HepG2 (cell line): ENCODE measurements around the gene TTYH2. TPM values are rescaled to one million over a fixed set of nuclear protein-coding genes. Genes with fewer than 3 reads are reported as not detected.

Source experiments
- ATAC-seq: fragments of 200-7000 bp; cut with Tn5 transposase; 3 replicates; pipeline ENCODE4 v1.9.1; 2020; ENCODE audit warnings: mild to moderate bottlenecking, moderate library complexity
- BruUV-seq: library from RNA; stranded (reverse); fragments of 400-500 nt; replicated peaks from 2 replicates; lab custom pipeline; 2021; lab: Mats Ljungman, UMichigan
- CTCF ChIA-PET: fragments of 300-600 bp; formaldehyde crosslinking; extraction: SDS; loops from one replicate; lab custom pipeline; 2021; ENCODE audit warnings: low total read pairs, inconsistent platforms, low intra/inter-chr PET ratio; lab: Yijun Ruan, JAX
- POLR2A ChIA-PET: fragments of 350-600 bp; sonication (Branson Sonifier 250); formaldehyde crosslinking; loops from one replicate; lab custom pipeline; 2020; ENCODE audit warnings: antibody characterized with exemption, inconsistent platforms; lab: Yijun Ruan, JAX
- DNase-seq: peaks from one replicate; pipeline ENCODE4 v3.0.0-alpha.2; 2015; ENCODE audit warnings: low spot score
- FAIRE-seq: peaks from 3 replicates; lab custom pipeline; 2011; peaks lifted over from hg19 to GRCh38; lab: Jason Lieb, UNC
- H2AFZ ChIP-seq: one replicate; pipeline ENCODE4 v1.6.1; 2011; ENCODE audit warnings: low read length, inconsistent platforms
- H3K27ac ChIP-seq: fragments of 300-600 bp; 3 replicates; pipeline ENCODE4 v1.8.0; 2011; ENCODE audit warnings: mixed run types, mild to moderate bottlenecking, mixed read lengths, low read length, inconsistent platforms; ENCODE audit not compliant: insufficient read depth; ENCODE audit errors: extremely low read length
- H3K27me3 ChIP-seq, 2 experiments: fragments of 200-600 bp in 1 of 2; 2 replicates in 1 of 2; 3 replicates in 1 of 2; pipeline versions ENCODE4 v1.6.0 to v1.8.0; 2011; ENCODE audit warnings: low read length in 2 of 2, mild to moderate bottlenecking in 2 of 2, moderate library complexity in 2 of 2, inconsistent platforms in 1 of 2; ENCODE audit not compliant: insufficient read depth in 2 of 2, control insufficient read depth in 1 of 2
- H3K36me3 ChIP-seq, 2 experiments: fragments of 200-600 bp in 1 of 2; replicated peaks in 1 of 2; 2 replicates in 1 of 2; 3 replicates in 1 of 2; pipeline versions ENCODE4 v1.5.1 to v1.8.0; 2011; ENCODE audit warnings: low read length in 2 of 2, inconsistent platforms in 1 of 2; ENCODE audit not compliant: insufficient read depth in 2 of 2, control insufficient read depth in 1 of 2
- H3K4me1 ChIP-seq: 2 replicates; pipeline ENCODE4 v1.5.1; 2012; ENCODE audit warnings: low read length, inconsistent platforms; ENCODE audit not compliant: insufficient read depth
- H3K4me2 ChIP-seq: 2 replicates; pipeline ENCODE4 v1.6.0; 2011; ENCODE audit warnings: low read depth, low read length, inconsistent platforms
- H3K4me3 ChIP-seq, 3 experiments: fragments of 200-600 bp in 1 of 3; sonication (generic), shearing (Covaris generic) in 1 of 3; replicated peaks in 1 of 3; 2 replicates each; pipeline ENCODE4 v1.5.1; 2011 to 2016; ENCODE audit warnings: low read length in 3 of 3, inconsistent platforms in 2 of 3, low read depth in 2 of 3, mild to moderate bottlenecking in 2 of 3, control low read depth in 1 of 3, mixed read lengths in 1 of 3; ENCODE audit not compliant: insufficient read depth in 1 of 3
- H3K79me2 ChIP-seq: one replicate; pipeline ENCODE4 v1.6.1; 2011; ENCODE audit warnings: low read length, inconsistent platforms; ENCODE audit not compliant: insufficient read depth
- H3K9ac ChIP-seq: 2 replicates; pipeline ENCODE4 v1.6.0; 2011; ENCODE audit warnings: mild to moderate bottlenecking, low read depth, low read length, inconsistent platforms; ENCODE audit not compliant: insufficient read depth
- H3K9me3 ChIP-seq: 2 replicates; pipeline ENCODE4 v1.5.1; 2012; ENCODE audit warnings: mild to moderate bottlenecking, low read length
- H4K20me1 ChIP-seq: 2 replicates; pipeline ENCODE4 v1.6.0; 2011; ENCODE audit warnings: inconsistent platforms, mild to moderate bottlenecking, low read length, moderate library complexity; ENCODE audit not compliant: insufficient read depth
- DRAP1 ChIP-seq: IDR thresholded peaks from 2 replicates; pipeline ENCODE4 v1.6.1; 2016; ENCODE audit warnings: missing genetic modification reagents, missing compliant biosample characterization
- HNRNPK ChIP-seq: fragments of 200-400 bp; formaldehyde crosslinking; IDR thresholded peaks from 2 replicates; pipeline ENCODE4 v1.6.1; 2018; ENCODE audit warnings: low read length, low read depth, moderate library complexity, mild to moderate bottlenecking; ENCODE audit not compliant: poor library complexity, severe bottlenecking
- ZNF501 ChIP-seq: sonication (generic); formaldehyde crosslinking; IDR thresholded peaks from 2 replicates; pipeline ENCODE4 v1.5.1; 2020; ENCODE audit warnings: mild to moderate bottlenecking, moderate library complexity, missing genetic modification reagents
- ZNF543 ChIP-seq: sonication (generic); formaldehyde crosslinking; IDR thresholded peaks from 2 replicates; pipeline ENCODE4 v1.4.0; 2020; ENCODE audit warnings: mild to moderate bottlenecking, missing genetic modification reagents
- ZNF7 ChIP-seq: IDR thresholded peaks from 2 replicates; pipeline ENCODE4 v1.6.1; 2016; ENCODE audit warnings: missing biosample characterization, missing genetic modification reagents
- ZNF768 ChIP-seq: sonication (generic); formaldehyde crosslinking; IDR thresholded peaks from 2 replicates; pipeline ENCODE4 v1.4.0; 2020; ENCODE audit warnings: missing genetic modification reagents
- ZNF780A ChIP-seq: sonication (generic); formaldehyde crosslinking; IDR thresholded peaks from 2 replicates; pipeline ENCODE4 v1.8.0; 2022; ENCODE audit warnings: mild to moderate bottlenecking, missing genetic modification reagents, moderate library complexity
- WGBS: methylation state at CpG from one replicate; pipeline ENCODE4 v1.1.6; 2017; ENCODE audit warnings: low lambda C conversion rate; 5-methylcytosine and 5-hydroxymethylcytosine counted together
- in situ Hi-C: cut with HindIII; loops from 2 replicates; pipeline ENCODE4 v1.10.0; 2017; ENCODE audit warnings: low pct_unique_long_range_greater_than_20kb; ENCODE audit not compliant: extremely low pct_ligation_motif_present
- intact Hi-C: fragments of 100-400 bp; cut with micrococcal nuclease; formaldehyde crosslinking; loops from one replicate; pipeline ENCODE4 v1.10.0; 2022; ENCODE audit not compliant: unreplicated experiment
- polyA plus RNA-seq, 8 experiments: library from polyadenylated mRNA; depleted of rRNA in 3 of 8; stranded (reverse) in 7 of 8; unstranded in 1 of 8; fragments of >200 nt; fragmentation: Illumina TruSeq in 4 of 8; extraction: Trizol in 4 of 8; gene quantifications; 2 replicates each; pipeline versions ENCODE4 v1.2.1 to v1.2.3, GENCODE V29; 2011 to 2016; ENCODE audit warnings: low read depth in 4 of 8, missing spikeins in 1 of 8, mixed read lengths in 1 of 8; ENCODE audit not compliant: insufficient read depth in 1 of 8
- total RNA-seq, 5 experiments: library from RNA; depleted of rRNA; stranded (reverse); fragments of >200 nt; fragmentation: Illumina TruSeq; extraction: Trizol; gene quantifications; 2 replicates each; pipeline ENCODE4 v1.2.3, GENCODE V29; 2016; ENCODE audit warnings: low read depth in 1 of 5

The TTYH2 gene
- total and polyA plus RNA-seq, 2 of the 13 experiments (the other 11 are each of a cell fraction or from before 2014, with no cell fraction given) = 0.77 to 0.96 TPM

- TF ChIP-seq ZNF501 (CRISPR knock-in tag) = no peak
- TF ChIP-seq DRAP1 (CRISPR knock-in tag) = no peak
- TF ChIP-seq ZNF543 (CRISPR knock-in tag) = no peak
Observed at GRCh38 chr17:74292495-74292894, 79.1 kb downstream of the TTYH2 start (continued).

DNA sequence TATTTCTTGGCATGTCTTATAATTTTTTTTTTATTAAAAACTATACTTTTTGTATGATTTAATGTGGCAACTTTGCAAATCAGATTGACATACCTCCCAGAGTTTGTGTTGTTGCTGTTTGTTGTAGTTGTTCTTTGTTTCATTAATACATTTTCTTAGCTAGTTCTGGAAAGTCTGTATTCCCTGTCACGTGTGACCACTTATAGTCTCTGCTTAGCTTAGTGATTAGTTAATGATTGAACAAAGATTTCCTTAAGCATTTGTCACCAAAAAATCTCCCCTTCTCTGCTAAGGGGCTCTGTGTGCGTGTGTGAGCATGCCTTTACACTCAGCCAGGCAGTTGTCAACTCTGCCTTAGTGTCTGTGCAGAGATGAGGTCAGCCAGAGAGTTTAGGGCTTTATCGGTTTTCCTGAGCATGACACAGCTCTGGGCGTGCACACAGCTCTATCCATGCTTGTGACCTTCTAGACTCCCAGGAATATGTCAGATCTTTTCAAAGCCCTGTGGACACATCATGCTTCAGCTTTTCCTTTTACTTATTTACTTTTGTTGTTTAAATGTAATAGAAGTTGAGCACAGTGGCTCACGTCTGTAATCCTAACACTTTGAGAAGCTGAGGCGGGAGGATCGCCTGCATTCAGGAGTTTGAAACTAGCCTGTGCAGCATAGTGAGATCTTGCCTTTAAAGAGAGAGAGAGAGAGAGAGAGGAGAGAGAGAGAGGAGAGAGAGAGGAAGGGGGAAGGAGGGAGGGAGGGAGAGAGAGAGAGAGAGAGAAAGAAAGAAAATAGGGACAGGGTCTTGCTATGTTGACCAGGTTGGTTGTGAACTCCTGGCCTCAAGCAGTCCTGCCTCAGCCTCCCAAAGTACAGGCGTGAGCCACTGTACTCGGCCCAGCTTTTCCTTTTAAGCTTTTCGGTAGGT, 82.5 kb downstream of the TTYH2 start:
- WGBS = 27% methylated on average over 10 of the region's 10 CpGs
- POLR2A ChIA-PET = interaction anchor here (0.6 to 1.0 kb wide), 2 partner anchors 8 to 10 kb away, joined by 3 read pairs; no protein-coding TSS in a partner anchor

More for the DNA sequence above, 82.5 kb downstream of the TTYH2 start:
- Histone ChIP-seq H3K4me1 (peaks cover 8% of the 10 kb centered on the region; the same call in 1 of the 2 replicates), H4K20me1 (no peaks in the 10 kb centered on the region), H3K79me2 (no peaks in the 10 kb centered on the region), H3K9ac (no peak overlapping the region), H3K4me3 (no peak overlapping the region), H3K27ac (no peak overlapping the region), H3K4me2 (no peak overlapping the region), H3K36me3 (no peaks in the 10 kb centered on the region), H2AFZ (no peak overlapping the region), H3K9me3 (no peaks in the 10 kb centered on the region), H3K27me3 (peaks cover 10 to 18% of the 10 kb centered on the region in 2 experiments; a peak in 4 of 5 replicates)
- FAIRE-seq = no peak
- DNase-seq = no peak
- intact Hi-C loops (loop anchor here (1.0 kb wide), 1 partner anchor 83 kb away; the partner anchor contains the start of gene TTYH2), in situ Hi-C loops (no loop called here)
- CTCF ChIA-PET = no interaction called here
- ATAC-seq = peak; percentile 44; the same call in 2 of the 3 replicates
- BruUV-seq = no TSS peak
- no peak for TF ChIP-seq ZNF768
- TF ChIP-seq ZNF780A (CRISPR knock-in tag) = no peak
- peak; percentile 69 for TF ChIP-seq HNRNPK
- peak; percentile 78 for TF ChIP-seq ZNF7 (CRISPR knock-in tag)
